H1 (cell line): ENCODE data around the gene ARMC9. TPM values are rescaled to one million over a fixed set of nuclear protein-coding genes. Genes with fewer than 3 reads are reported as not detected.

ENCODE experiments used
- CTCF ChIA-PET: fragments of 300-600 bp; sonication (Branson Sonifier 250); formaldehyde crosslinking; loops from one replicate; lab custom pipeline; 2021; ENCODE audit not compliant: partially characterized antibody; lab: Charles Lee
- POLR2A ChIA-PET: fragments of 300-600 bp; sonication (Branson Sonifier 250); formaldehyde crosslinking; loops from one replicate; lab custom pipeline; 2021; ENCODE audit warnings: inconsistent platforms; ENCODE audit not compliant: partially characterized antibody; lab: Charles Lee
- DNase-seq, 2 experiments: peaks; one replicate each; pipeline versions ENCODE4 v3.0.0 to v3.0.0-alpha.2; 2010 to 2022; ENCODE audit warnings: low spot score in 2 of 2, low read depth in 1 of 2, mixed read lengths in 1 of 2
- FAIRE-seq: peaks from 2 replicates; lab custom pipeline; 2011; peaks lifted over from hg19 to GRCh38; lab: Jason Lieb, UNC
- H2AFZ ChIP-seq: 2 replicates; pipeline ENCODE4 v1.8.1; 2012; ENCODE audit warnings: low read length, inconsistent platforms
- H2AK5ac ChIP-seq: 2 replicates; pipeline ENCODE4 v1.6.1; 2013; ENCODE audit warnings: low read depth, low read length
- H2BK120ac ChIP-seq: replicated peaks from 2 replicates; pipeline ENCODE3; 2013; ENCODE audit warnings: low read depth, low read length, inconsistent platforms
- H2BK12ac ChIP-seq: 2 replicates; pipeline ENCODE4 v1.6.1; 2013; ENCODE audit warnings: low read depth, low read length
- H2BK15ac ChIP-seq: 2 replicates; pipeline ENCODE4 v1.6.1; 2013; ENCODE audit warnings: low read length
- H2BK20ac ChIP-seq: 2 replicates; pipeline ENCODE4 v1.6.1; 2013; ENCODE audit warnings: low read length
- H2BK5ac ChIP-seq: 2 replicates; pipeline ENCODE4 v1.6.1; 2013; ENCODE audit warnings: low read depth, low read length
- H3K14ac ChIP-seq: 2 replicates; pipeline ENCODE4 v1.6.1; 2013; ENCODE audit warnings: inconsistent platforms; ENCODE audit not compliant: insufficient read length
- H3K18ac ChIP-seq: 2 replicates; pipeline ENCODE4 v1.6.1; 2013; ENCODE audit warnings: low read length; ENCODE audit errors: extremely low read depth
- H3K23ac ChIP-seq: 2 replicates; pipeline ENCODE4 v1.6.1; 2013; ENCODE audit warnings: inconsistent platforms; ENCODE audit not compliant: insufficient read length
- H3K23me2 ChIP-seq: 2 replicates; pipeline ENCODE4 v1.6.1; 2013; ENCODE audit warnings: low read depth, low read length
- H3K27ac ChIP-seq: 2 replicates; pipeline ENCODE4 v1.6.1; 2011; ENCODE audit warnings: low read depth, low read length, inconsistent platforms
- H3K27me3 ChIP-seq, 4 experiments: replicated peaks in 1 of 4; 1 replicate in 1 of 4; 2 replicates in 3 of 4; pipeline versions ENCODE4 v1.6.1 to v1.8.1; 2011 to 2013; ENCODE audit warnings: low read length in 3 of 4, mild to moderate bottlenecking in 3 of 4, inconsistent platforms in 2 of 4, mixed read lengths in 2 of 4, moderate library complexity in 1 of 4; ENCODE audit not compliant: control insufficient read depth in 3 of 4, insufficient read depth in 3 of 4; ENCODE audit errors: extremely low read depth in 1 of 4
- H3K36me3 ChIP-seq, 4 experiments: 2 replicates each; pipeline versions ENCODE4 v1.6.1 to v1.8.1; 2011 to 2013; ENCODE audit warnings: mild to moderate bottlenecking in 4 of 4, low read length in 3 of 4, moderate library complexity in 2 of 4, control low read depth in 1 of 4, inconsistent platforms in 1 of 4; ENCODE audit not compliant: insufficient read depth in 4 of 4, control insufficient read depth in 2 of 4
- H3K4ac ChIP-seq: replicated peaks from 2 replicates; pipeline ENCODE3; 2013; ENCODE audit warnings: low read length, low read depth, mixed read lengths, inconsistent platforms; ENCODE audit not compliant: insufficient read length
- H3K4me1 ChIP-seq, 4 experiments: replicated peaks in 1 of 4; 1 replicate in 1 of 4; 2 replicates in 3 of 4; pipeline versions ENCODE4 v1.6.1 to v1.8.1; 2011 to 2013; ENCODE audit warnings: low read length in 3 of 4, inconsistent platforms in 2 of 4, mixed read lengths in 1 of 4; ENCODE audit not compliant: insufficient read depth in 4 of 4, control insufficient read depth in 3 of 4
- H3K4me2 ChIP-seq, 2 experiments: 2 replicates each; pipeline versions ENCODE4 v1.6.1 to v1.8.1; 2011 to 2013; ENCODE audit warnings: low read depth in 2 of 2, low read length in 2 of 2, control low read depth in 1 of 2, inconsistent platforms in 1 of 2, mild to moderate bottlenecking in 1 of 2; ENCODE audit not compliant: insufficient read depth in 1 of 2
- H3K4me3 ChIP-seq, 4 experiments: fragments of 200-600, 300-600 bp in 1 of 4; sonication (generic), shearing (Covaris generic), sonication (Bioruptor Twin) in 1 of 4; 2 replicates each; pipeline versions ENCODE4 v1.5.1 to v1.8.1; 2011 to 2016; ENCODE audit warnings: low read length in 4 of 4, low read depth in 3 of 4, control low read depth in 2 of 4, inconsistent platforms in 2 of 4, mild to moderate bottlenecking in 2 of 4, mixed read lengths in 1 of 4, moderate library complexity in 1 of 4; ENCODE audit not compliant: insufficient read depth in 2 of 4; ENCODE audit errors: extremely low read depth in 1 of 4
- H3K56ac ChIP-seq: replicated peaks from 2 replicates; pipeline ENCODE3; 2013; ENCODE audit warnings: low read depth, mild to moderate bottlenecking, mixed read lengths, low read length, inconsistent platforms; ENCODE audit not compliant: insufficient read length
- H3K79me1 ChIP-seq: 2 replicates; pipeline ENCODE4 v1.6.1; 2013; ENCODE audit warnings: low read depth, low read length, control low read depth
- H3K79me2 ChIP-seq, 2 experiments: 2 replicates each; pipeline versions ENCODE4 v1.6.1 to v1.8.1; 2012 to 2013; ENCODE audit warnings: low read length in 2 of 2, mild to moderate bottlenecking in 2 of 2, inconsistent platforms in 1 of 2; ENCODE audit not compliant: insufficient read depth in 2 of 2, control insufficient read depth in 1 of 2
- H3K9ac ChIP-seq, 4 experiments: replicated peaks in 1 of 4; 1 replicate in 1 of 4; 2 replicates in 3 of 4; pipeline versions ENCODE4 v1.6.1 to v1.8.1; 2011 to 2013; ENCODE audit warnings: low read depth in 3 of 4, low read length in 3 of 4, control low read depth in 2 of 4, mild to moderate bottlenecking in 2 of 4, moderate library complexity in 2 of 4, inconsistent platforms in 1 of 4; ENCODE audit errors: extremely low read depth in 1 of 4
- H3K9me3 ChIP-seq, 2 experiments: 2 replicates each; pipeline versions ENCODE4 v1.6.1 to v1.8.1; 2012 to 2013; ENCODE audit warnings: mild to moderate bottlenecking in 2 of 2, moderate library complexity in 2 of 2, control low read depth in 1 of 2, inconsistent platforms in 1 of 2, low read depth in 1 of 2, low read length in 1 of 2, mixed read lengths in 1 of 2; ENCODE audit not compliant: insufficient read depth in 2 of 2
- H4K20me1 ChIP-seq, 2 experiments: replicated peaks in 1 of 2; 2 replicates each; pipeline versions ENCODE3 to v1.8.1; 2011 to 2013; ENCODE audit warnings: inconsistent platforms in 2 of 2, low read length in 2 of 2, mild to moderate bottlenecking in 1 of 2; ENCODE audit not compliant: insufficient read depth in 2 of 2, control insufficient read depth in 1 of 2
- H4K5ac ChIP-seq: 2 replicates; pipeline ENCODE4 v1.6.1; 2013; ENCODE audit warnings: low read length, low read depth, mixed read lengths, inconsistent platforms; ENCODE audit not compliant: insufficient read length
- H4K8ac ChIP-seq: 2 replicates; pipeline ENCODE4 v1.8.0; 2013; ENCODE audit warnings: mild to moderate bottlenecking, moderate library complexity, low read length, inconsistent platforms; ENCODE audit not compliant: insufficient read depth; ENCODE audit errors: extremely low read depth
- H4K91ac ChIP-seq: replicated peaks from 2 replicates; pipeline ENCODE3; 2013; ENCODE audit warnings: low read length, mixed read lengths, inconsistent platforms; ENCODE audit not compliant: insufficient read length
- CBX5 ChIP-seq: fragments of 300-800, 300-1000 bp; sonication (generic); IDR thresholded peaks from 2 replicates; pipeline ENCODE4 v1.7.1; 2016; ENCODE audit warnings: antibody characterized with exemption, low read length, low read depth
- CEBPB ChIP-seq: IDR thresholded peaks from 2 replicates; pipeline ENCODE4 v1.6.1; 2012; ENCODE audit warnings: low read depth, low read length
- EP300 ChIP-seq, 2 experiments: IDR thresholded peaks; 1 replicate in 1 of 2; 2 replicates in 1 of 2; pipeline ENCODE4 v1.6.1; 2011 to 2012; ENCODE audit warnings: low read depth in 2 of 2, low read length in 2 of 2, mild to moderate bottlenecking in 2 of 2, borderline replicate concordance in 1 of 2, inconsistent platforms in 1 of 2, moderate library complexity in 1 of 2
- GABPA ChIP-seq: IDR thresholded peaks from 2 replicates; pipeline ENCODE4 v1.6.1; 2011; ENCODE audit warnings: mild to moderate bottlenecking, low read length, moderate library complexity, borderline replicate concordance; ENCODE audit not compliant: insufficient read depth
- GTF2F1 ChIP-seq: IDR thresholded peaks from 2 replicates; pipeline ENCODE4 v1.6.1; 2012; ENCODE audit warnings: low read depth, low read length, improper control_type of control experiment, borderline replicate concordance
- PHF8 ChIP-seq: fragments of 200-600 bp; sonication (generic); conservative IDR thresholded peaks from 2 replicates; pipeline ENCODE4 v1.7.1; 2012; ENCODE audit warnings: low read depth, mild to moderate bottlenecking, inconsistent platforms, low read length, moderate library complexity
- RNF2 ChIP-seq: fragments of 200-900, 300-1000 bp; sonication (generic); IDR thresholded peaks from 2 replicates; pipeline ENCODE4 v1.7.1; 2016; ENCODE audit warnings: borderline replicate concordance, low read depth, mild to moderate bottlenecking, antibody characterized with exemption, low read length; ENCODE audit not compliant: poor library complexity, severe bottlenecking; ENCODE audit errors: missing control alignments
- RXRA ChIP-seq: IDR thresholded peaks from 2 replicates; pipeline ENCODE4 v1.6.1; 2011; ENCODE audit warnings: low read depth, mild to moderate bottlenecking, low read length, moderate library complexity; ENCODE audit not compliant: insufficient read depth
- TAF1 ChIP-seq: IDR thresholded peaks from 2 replicates; pipeline ENCODE4 v1.6.1; 2011; ENCODE audit warnings: mild to moderate bottlenecking, low read depth, low read length
- TCF12 ChIP-seq: IDR thresholded peaks from 2 replicates; pipeline ENCODE4 v1.6.1; 2011; ENCODE audit warnings: low read depth, mild to moderate bottlenecking, low read length
- WGBS, 2 experiments: shearing (Covaris generic) in 1 of 2; methylation state at CpG; one replicate each; pipeline versions ENCODE4 v1.1.6 to v1.1.7; 2013 to 2015; ENCODE audit warnings: low lambda C conversion rate in 2 of 2, mixed read lengths in 2 of 2, inconsistent platforms in 1 of 2, low coverage in 1 of 2, missing lambda C conversion rate in 1 of 2; ENCODE audit not compliant: insufficient replicate concordance in 2 of 2, insufficient coverage in 1 of 2, insufficient read length in 1 of 2; ENCODE audit errors: extremely low coverage in 1 of 2, missing lambda C conversion rate in 1 of 2; 5-methylcytosine and 5-hydroxymethylcytosine counted together
- polyA plus RNA-seq, 7 experiments: library from polyadenylated mRNA; depleted of rRNA in 3 of 7; stranded (reverse) in 5 of 7; unstranded in 2 of 7; fragments of >200 nt in 5 of 7; fragments of 200-250 nt in 2 of 7; gene quantifications; 1 replicate in 5 of 7; 2 replicates in 1 of 7; 4 replicates in 1 of 7; pipeline versions ENCODE4 v1.2.1 to v1.2.3, GENCODE V29; 2011 to 2013; ENCODE audit warnings: missing spikeins in 2 of 7, mixed read lengths in 2 of 7
- total RNA-seq: library from RNA; stranded (reverse); fragmentation: NEBNext Ultra II Directional; extraction: Animal tissue kit (Norgen Biotek cat#: 25700); gene quantifications from 2 replicates; pipeline ENCODE4 v1.2.1, GENCODE V29; 2021
- TF ChIP-seq, protein P1 (sequence below), 3 experiments: IDR thresholded peaks; 1 replicate in 2 of 3; 2 replicates in 1 of 3; pipeline versions ENCODE4 v1.5.1 to v1.6.1; 2011; ENCODE audit warnings: low read length in 3 of 3, mild to moderate bottlenecking in 3 of 3, inconsistent platforms in 2 of 3, low read depth in 1 of 3, moderate library complexity in 1 of 3; ENCODE audit not compliant: insufficient read depth in 1 of 3; ENCODE audit errors: control extremely low read depth in 1 of 3

The ARMC9 gene
- total and polyA plus RNA-seq, 2 of the 8 experiments (the other 6 are each of a cell fraction or from before 2014, with no cell fraction given), result 23.2 to 36.1 TPM

GRCh38 chr2:231207734-231208133, 9.3 kb downstream of the ARMC9 start:
- no peak for FAIRE-seq
- H3K9ac ChIP-seq, result no peak overlapping the region
- H3K23ac ChIP-seq, result no peak overlapping the region
- H3K4ac ChIP-seq, result no peak overlapping the region
- no peak overlapping the region for H4K5ac ChIP-seq
- no peaks in the 10 kb centered on the region for H3K23me2 ChIP-seq
- no peak overlapping the region for H2BK5ac ChIP-seq
- no peak overlapping the region for H2AFZ ChIP-seq
- H2BK20ac ChIP-seq, result no peak overlapping the region
- ChIA-PET POLR2A (no interaction called here), CTCF (no interaction called here)
- no peak overlapping the region for H3K4me2 ChIP-seq
- peaks cover 2% of the 10 kb centered on the region; the same call in 1 of the 2 replicates for H3K79me1 ChIP-seq
- no peak overlapping the region for H4K8ac ChIP-seq
- H3K79me2 ChIP-seq, result peaks cover 0 to 6% of the 10 kb centered on the region in 2 experiments; a peak in 2 of 4 replicates
- 95% methylated on average over 4 of the region's 4 CpGs; no CpG with 5 or more reads in 1 of the 2 experiments for WGBS, 2 experiments
- H3K27me3 ChIP-seq, result no peaks in the 10 kb centered on the region
- no peaks in the 10 kb centered on the region; a peak in 1 of 4 replicates for H3K9me3 ChIP-seq
- no peak for DNase-seq
- no peak overlapping the region for H4K91ac ChIP-seq
- H4K20me1 ChIP-seq, result no peaks in the 10 kb centered on the region
- H3K4me1 ChIP-seq, result no peaks in the 10 kb centered on the region
- no peak overlapping the region for H2AK5ac ChIP-seq
- no peak overlapping the region for H3K27ac ChIP-seq
- no peak overlapping the region for H2BK15ac ChIP-seq
- H3K14ac ChIP-seq, result no peak overlapping the region
- no peak overlapping the region for H3K18ac ChIP-seq
- no peak overlapping the region for H2BK120ac ChIP-seq
- peaks cover 2 to 22% (median 11%) of the 10 kb centered on the region in 4 experiments; a peak in 6 of 8 replicates for H3K36me3 ChIP-seq
- H2BK12ac ChIP-seq, result no peak overlapping the region
- no peak overlapping the region for H3K4me3 ChIP-seq
- no peak overlapping the region for H3K56ac ChIP-seq
- TF ChIP-seq GABPA (no peak), TAF1 (no peak), GTF2F1 (no peak), CEBPB (no peak), CBX5 (no peak), RNF2 (no peak), TCF12 (no peak), PHF8 (no peak), RXRA (no peak), EP300 (IDR thresholded peaks at IDR 0.05; ENCODE audit: borderline replicate concordance in 1 of 2, low read depth in 2 of 2, low read length in 2 of 2) (no peak)
- TF ChIP-seq, protein P1, sequence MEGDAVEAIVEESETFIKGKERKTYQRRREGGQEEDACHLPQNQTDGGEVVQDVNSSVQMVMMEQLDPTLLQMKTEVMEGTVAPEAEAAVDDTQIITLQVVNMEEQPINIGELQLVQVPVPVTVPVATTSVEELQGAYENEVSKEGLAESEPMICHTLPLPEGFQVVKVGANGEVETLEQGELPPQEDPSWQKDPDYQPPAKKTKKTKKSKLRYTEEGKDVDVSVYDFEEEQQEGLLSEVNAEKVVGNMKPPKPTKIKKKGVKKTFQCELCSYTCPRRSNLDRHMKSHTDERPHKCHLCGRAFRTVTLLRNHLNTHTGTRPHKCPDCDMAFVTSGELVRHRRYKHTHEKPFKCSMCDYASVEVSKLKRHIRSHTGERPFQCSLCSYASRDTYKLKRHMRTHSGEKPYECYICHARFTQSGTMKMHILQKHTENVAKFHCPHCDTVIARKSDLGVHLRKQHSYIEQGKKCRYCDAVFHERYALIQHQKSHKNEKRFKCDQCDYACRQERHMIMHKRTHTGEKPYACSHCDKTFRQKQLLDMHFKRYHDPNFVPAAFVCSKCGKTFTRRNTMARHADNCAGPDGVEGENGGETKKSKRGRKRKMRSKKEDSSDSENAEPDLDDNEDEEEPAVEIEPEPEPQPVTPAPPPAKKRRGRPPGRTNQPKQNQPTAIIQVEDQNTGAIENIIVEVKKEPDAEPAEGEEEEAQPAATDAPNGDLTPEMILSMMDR (IDR thresholded peaks at IDR 0.05; ENCODE audit: control extremely low read depth in 1 of 3, insufficient read depth in 1 of 3, low read depth in 1 of 3, low read length in 3 of 3), result no peak
